Activated effector memory CD4-positive, alpha-beta T cell treated with anti-CD3 and anti-CD28 coated beads, Interleukin-2, amount 50 U/mL, for 16 hours (primary cell): ENCODE data around the gene PLB1.
A peak's percentile ranks its signal among the peaks of the same experiment; 100 is the strongest.

Experiments used
- DNase-seq: peaks from one replicate; pipeline ENCODE4 v3.0.0-alpha.2; 2020

The PLB1 gene

DNA sequence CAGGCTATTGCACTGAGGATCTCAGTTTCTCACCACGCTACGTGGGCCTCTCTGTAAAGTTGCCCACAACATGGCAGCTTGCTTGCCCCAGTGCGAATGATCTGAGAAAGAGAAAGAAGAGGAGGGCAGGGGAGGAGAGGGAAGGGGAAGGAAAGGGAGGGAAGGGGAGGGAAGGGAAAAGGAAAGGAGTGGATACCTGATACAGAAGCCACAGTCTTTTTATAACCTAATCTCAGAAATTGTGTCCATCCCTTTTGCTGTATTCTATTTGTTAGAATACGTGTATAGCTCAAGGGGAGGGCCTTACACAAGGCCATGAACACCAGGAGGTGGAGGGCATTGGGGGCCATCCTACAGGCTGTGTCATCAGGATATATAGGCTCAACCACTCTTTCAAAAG, 177.5 kb downstream of the PLB1 start:
- DNase-seq = no peak

DNA sequence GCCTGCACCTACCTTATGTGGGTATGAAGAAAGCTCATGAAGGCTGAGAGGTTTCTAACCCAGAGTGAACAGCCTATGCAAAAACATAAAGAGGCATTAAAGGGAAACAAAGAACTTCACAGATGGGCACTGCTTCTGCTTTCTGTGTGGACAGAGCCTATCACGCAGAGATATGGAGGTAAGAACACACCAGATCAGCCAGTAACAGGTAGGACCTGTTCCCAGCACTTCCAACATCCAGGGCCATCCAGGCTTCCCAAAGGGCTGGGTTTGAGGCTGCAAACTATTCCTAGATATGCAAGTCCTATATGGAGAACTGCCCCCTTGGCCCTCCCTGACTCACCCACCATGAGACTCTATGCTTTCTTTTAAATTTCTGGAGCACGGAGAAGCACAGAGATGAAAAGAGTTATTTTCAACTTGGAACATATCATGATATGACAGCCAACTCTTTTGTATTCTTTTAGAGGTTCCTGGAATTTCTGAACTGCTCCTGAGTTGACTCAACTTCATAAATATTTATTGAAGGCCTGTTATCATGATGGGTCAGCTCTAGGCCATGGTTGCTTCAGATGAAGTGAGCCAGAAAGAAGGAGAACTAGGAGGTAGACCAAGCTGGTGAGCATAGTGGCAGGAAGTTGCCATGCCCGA, 178.3 kb downstream of the PLB1 start:
- DNase-seq = no peak

DNA sequence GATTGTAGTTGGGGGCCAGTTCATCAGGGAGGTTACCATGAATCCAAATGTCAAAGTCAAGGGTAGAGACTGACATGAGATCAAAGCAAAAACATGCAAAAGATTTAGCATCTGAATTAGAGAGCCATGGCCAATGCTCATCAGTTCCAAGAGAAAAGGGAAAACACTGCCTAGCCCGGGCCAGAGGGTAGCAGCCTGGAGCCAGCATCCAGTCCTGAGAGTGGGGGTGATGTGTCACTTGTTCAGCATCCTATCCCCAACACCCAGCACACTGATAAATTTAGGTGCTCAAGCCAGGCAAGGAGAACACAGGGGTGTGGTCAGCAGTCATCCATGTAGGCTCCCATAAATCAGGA, 178.8 kb downstream of the PLB1 start:
- no peak for DNase-seq

DNA sequence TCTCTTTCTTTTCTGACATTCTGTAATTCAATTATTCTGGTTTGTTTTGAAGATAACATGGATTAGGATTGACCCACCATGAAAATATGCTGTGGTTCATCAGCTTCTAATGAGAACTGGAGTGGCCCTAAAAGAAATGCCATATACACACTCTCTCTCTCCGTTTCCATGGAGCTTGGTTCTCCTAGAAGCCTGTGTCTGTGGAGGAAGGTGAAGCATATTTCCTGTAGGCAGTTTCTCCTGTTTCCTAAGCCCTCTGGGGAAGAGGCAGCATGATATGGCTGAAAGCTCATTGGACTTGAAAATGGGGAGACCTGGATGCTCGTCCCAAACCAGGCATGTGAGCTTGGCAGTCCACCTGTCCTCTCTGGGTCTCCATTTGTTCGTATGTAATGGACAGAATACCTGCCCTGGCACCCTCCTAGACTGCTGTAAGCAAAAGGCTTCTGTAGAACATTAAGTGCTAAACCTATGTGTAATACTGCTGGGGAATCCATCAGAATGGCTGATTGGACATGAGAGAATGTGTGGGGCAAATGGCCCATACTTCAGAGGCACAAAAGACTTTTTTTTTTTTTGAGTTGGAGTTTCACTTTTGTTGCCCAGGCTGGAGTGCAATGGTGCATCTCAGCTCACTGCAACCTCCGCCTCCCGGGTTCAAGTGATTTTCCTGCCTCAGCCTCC, 180.4 kb downstream of the PLB1 start:
- DNase-seq = no peak

DNA sequence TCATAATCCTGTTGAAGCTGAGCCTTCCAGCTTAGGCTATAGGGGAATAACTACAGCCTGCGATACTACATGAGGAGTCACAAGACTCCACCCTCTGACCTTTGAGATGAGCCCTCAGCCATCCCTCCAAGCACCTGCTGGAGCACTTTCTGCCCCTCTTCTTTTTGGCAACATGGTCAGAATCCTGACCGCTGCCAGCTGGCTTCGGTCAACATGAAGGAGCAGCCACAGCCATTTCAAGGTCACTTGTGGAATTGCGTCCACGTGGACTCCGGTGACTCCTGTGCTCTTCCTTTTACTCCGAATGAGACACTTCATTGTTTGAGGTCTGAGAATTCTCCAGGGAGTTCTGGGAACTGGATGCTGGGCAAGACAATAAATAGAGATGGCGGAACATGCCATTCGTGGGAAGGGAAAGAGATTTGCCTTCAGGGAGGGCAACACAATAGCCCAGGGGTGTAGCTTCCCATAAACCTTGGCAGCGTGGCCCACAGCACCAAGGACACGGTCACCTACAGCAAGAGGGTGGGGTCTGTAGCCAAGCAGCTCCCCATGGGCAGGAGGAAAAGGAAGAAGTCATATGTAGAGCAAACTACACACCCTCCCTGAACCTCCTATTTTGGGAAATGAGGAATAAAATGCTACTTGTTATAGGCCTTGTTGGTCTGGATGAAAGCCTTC, 182.5 kb downstream of the PLB1 start:
- no peak for DNase-seq

DNA sequence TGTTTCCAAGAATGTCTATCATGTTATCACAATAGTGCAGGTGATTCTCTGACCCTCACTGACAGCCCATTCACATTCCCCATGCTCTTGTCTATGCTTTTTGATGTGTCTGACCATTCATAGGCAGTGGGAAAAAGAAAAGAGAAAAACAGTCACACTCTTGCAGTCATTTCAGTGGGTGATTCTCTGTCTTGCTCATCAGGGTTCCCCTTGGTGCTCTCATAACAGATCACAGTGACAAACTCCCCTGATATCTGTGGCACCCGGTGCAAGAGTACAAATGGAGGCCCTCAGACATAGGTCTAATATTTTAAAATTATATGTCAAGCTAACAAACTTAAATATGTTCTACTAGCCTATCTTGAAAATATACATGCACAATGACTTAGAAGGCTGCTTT, 183.1 kb downstream of the PLB1 start:
- no peak for DNase-seq

DNA sequence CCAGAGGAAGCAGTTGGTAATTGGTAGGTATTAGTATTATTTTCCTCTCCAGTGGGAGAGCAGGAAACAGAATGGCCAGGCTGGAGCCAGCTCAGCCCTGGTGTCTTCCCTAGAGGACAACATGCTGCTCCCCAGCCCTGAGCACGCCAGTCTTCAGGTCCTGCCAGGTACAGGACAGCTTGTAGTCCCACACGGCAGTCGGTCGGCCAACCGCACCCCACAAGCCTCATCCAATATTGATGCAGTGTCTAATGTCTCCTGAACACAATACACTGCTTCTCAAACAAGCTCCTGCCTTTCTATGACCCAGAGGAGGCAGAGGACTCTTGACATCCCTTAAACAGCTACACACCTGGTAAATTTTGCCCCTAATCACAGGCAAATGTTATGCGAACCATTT, 184.8 kb downstream of the PLB1 start:
- DNase-seq = no peak

DNA sequence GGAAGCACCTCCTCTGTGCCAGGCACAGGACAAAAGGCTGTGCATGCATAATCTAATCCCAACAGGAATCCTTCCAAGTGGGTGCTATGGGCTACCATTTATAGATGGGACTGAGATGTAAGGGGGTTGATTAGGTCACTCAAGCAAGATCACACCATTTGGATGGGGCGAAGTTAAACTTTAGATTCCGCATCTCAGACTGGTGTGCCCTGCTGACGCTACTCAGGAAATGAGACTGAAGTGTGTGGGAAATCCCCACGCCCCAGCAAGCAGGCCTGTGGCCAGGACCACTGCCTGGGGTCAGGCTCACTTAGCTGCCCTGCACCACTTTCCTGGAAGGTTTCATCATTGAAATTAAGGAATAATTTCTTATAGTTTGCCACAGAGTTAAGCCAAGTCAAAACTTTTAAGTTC, 185.3 kb downstream of the PLB1 start:
- peak; percentile 89 for DNase-seq

DNA sequence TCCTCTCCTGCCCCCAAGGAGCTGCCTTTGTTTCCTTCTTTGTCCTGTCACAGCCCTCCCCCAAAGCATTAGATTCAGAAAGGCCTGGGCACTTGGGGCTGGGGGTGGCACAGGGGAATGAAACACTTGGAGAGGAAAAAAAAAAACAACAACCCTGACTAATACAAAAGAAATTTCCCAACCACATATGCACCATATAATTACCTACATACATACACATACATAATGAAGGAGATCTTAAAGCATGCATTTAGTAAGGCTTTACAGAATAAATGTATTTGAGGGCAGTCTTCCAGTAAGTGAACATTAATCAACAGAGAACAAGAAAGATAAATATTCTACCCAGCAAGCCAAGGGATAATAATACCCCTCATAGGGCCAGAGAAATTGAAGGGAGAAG, 185.7 kb downstream of the PLB1 start:
- DNase-seq = no peak

DNA sequence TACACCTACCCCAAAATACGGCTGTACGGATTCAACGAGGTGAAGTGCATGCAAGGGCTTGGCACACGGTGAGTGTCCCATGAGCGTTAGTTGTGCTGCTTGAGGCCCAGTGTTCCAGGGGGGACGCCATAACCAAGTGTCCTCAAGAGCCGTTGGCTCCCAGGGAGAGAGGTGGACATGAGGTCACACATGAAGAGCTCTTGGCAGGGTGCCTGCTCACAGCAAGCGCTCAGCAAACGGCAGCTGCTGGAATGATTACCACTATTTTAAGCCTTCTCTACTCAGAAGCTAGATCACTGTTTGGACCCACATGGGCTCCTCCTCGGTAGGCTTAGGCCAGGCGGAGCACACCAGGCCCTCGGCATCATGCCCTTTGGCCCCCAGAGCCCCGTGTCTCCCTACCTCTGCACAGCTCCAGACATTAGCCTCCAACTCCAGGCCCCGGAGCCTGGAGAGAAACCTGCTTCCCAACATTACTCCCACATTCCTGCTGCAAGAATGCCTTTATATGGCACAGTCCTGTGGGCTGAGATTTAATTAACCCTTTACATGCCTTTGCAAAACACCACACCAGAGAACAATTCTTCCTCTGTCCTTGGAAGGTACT, 187.3 kb downstream of the PLB1 start:
- no peak for DNase-seq

DNA sequence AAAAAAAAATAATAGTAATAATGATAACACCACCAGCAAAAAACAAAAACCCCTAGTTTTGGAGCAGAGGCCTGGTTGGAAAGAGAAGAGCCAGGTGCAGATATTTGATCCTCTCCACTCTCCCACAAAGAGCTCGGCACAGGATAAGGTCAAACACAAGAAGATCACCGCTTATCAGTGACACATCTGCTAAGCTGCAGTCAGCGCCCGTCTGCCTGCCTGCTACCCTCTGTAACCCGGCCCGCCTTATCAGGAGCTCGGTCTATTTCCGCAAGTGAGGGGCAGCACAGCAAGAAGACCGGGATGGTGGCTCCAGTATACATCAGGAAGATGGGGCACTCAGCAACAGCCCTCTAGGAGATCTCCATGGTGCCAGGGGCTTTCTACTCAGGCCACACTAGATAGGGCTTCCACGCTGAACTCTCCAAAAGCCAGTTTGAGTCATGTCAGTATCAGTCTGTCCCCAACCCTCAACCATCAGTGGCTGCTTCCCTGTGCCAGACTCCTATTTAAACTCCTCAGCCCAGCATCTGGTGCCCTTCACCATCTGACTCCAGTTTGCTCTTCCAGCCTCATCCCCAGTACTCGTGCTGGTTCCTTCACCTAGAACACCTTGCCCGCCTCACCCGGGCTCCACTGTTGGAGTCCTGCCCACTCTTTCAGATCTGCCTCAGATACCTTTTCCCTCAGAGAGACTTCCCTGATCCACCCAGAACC, 188.4 kb downstream of the PLB1 start:
- no peak for DNase-seq

DNA sequence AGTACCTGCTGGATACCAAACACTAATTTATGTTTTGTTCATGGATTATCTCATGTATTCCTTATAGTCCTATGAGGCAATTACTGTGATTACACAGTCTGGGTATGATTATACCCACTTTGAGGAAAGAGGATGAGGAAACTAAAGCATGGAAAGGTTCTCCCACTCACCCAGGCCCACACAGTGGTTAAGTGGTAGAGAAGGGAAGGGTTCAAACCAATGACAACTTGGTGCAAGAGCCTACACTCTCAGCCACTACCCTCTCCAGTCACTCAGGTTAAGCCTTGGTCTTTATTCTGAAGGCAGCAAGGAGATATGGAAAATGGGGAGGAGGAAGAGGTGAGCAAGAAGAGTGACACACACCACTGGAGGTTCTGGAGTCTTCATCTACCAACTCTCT, 191.3 kb downstream of the PLB1 start:
- DNase-seq = no peak

DNA sequence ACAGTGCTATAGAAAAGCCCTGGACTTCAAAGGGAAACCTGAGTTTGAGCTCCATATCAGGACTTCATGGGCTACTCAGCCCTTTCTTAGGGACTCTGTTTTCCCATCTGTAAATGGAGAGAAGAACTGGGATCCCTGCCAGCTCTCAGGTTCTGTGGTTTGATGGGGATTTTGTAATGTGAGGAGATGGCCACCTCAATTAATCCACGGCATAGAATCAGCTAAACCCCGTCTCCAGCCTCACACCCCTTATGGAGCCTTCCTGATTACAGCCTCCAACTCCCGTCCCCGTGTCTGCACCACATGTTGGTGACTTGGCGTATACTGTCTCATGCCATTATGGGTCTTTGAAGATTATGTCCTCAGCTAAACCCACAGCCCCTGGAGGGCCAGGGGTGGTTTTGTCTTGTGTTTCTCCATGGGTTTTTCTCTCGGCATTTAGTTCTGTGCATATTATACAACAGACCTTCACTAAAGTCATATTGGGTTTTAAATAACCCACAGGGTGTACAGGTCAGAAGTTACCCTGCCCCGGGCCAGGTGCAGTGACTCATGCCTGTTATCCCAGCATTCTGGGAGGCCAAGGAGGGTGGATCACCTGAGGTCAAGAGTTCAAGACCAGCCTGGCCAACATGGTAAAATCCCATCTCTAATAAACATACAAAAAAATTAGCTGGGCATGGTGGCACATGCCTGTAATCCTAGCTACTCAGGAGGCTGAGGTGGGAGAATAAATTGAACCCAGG, 192.0 kb downstream of the PLB1 start:
- DNase-seq = no peak

DNA sequence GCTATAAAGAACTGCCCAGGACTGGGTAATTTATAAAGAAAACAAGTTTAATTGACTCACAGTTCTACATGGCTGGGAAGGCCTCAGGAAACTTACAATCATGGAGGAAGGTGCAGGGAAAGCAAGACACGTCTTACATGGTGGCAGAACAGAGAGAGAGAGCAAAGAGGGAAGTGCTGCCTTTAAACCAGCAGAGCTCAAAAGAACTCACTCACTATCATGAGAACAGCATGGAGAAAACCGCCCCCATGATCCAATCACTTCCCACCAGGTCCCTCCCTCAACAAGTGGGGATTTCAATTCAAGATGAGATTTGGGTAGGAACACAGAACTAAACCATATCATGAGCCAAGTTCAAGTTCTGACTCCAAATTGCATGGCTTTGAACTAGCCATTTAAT, 193.0 kb downstream of the PLB1 start:
- no peak for DNase-seq

DNA sequence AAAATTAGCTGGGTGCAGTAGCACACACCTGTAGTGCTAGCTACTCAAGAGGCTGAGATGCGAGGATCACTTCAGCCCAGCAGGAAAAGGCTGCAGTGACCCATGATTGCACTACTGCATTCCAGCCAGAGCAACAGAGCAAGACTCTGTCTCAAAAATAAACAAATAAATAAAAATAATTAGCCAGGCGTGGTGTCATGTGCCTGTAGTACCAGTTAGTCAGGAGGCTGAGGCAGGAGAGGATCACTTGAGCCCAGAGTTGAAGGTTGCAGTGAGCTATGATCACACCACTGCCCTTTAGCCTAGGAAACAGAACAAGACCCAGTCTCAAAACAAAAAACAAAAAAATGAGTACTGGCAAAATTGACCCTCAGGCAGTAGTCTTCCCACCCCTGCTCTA, 193.9 kb downstream of the PLB1 start:
- no peak for DNase-seq

DNA sequence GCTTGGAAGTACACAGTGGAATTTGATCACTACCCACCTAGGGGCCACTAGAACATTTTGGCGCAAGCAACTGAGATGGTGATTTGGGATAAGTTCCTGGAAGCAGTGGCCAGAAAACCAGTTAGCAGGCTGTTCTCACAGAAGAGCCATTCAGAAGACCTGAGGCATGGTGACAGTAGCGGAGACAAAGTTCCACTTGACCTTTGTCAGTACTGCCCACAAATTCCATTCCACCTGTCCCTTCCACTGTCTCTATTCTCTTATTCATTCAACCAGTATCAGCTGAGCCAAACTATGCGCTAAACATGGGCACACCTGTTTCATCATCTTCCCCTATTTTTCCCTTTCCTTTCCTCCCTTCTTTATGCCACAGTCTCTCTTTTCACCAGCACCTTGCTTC, 196.6 kb downstream of the PLB1 start:
- no peak for DNase-seq

DNA sequence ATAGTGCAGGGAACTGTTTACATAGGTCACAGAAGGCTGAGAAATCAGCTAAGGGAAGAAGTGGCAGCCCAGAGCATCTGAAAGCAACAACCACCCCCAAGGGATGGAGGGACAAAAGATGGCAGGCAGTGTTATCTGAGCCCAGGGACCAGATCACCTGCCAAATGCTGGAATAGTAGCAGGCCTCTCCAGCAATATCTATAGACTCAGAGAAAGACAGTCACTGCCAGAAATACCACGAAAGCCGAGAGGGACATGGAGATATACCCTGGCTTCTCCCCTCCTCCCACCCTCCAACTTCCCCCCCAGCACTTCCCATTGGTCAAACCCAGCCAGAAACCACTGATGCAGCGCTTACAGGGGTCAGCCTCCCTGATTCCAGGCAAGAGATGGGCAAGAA, 197.4 kb downstream of the PLB1 start:
- no peak for DNase-seq
